Ecto neural progenitor cell (in vitro differentiated cells): ENCODE results near the gene GAK.

Source experiments
- DNase-seq: peaks from one replicate; pipeline ENCODE4 v3.0.0-alpha.2; 2018; ENCODE audit warnings: low spot score

GAK gene

DNA sequence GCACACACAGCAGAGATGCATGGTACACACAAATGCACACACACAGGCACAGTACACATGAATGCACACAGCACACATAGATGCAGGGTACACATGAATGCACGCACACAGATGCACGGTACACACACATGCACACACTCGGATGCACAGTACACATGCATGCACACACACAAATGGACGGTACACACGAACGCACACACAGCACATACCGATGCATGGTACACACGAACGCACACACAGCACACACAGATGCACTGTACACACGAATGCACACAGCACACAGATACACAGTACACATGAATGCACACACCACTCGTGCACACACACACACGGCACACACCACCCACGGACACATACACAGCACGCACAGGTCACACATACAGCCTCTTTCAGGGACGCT, 62.3 kb downstream of the GAK start:
- DNase-seq: no peak

DNA sequence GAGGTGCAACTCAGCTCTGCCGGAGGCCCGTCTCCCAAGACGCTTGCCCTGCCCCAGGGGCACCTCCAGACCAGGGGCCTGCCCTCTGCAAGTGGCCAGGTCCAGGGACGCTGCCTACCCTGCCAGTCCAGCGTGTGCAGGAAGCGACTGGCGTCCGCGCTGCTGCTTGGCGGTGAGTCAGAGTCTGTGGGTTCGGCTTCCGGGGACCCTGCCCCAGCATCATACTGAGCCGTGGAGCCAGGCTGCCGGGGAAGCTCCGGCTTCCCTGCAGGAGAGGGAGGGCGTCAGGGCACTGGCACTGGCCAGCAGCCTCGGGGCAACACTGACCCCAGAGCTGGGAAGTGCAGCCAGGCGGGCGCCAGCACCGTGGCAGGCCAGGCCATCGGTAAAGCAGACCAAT, 63.7 kb downstream of the GAK start:
- DNase-seq: no peak

GRCh38 chr4:867526-868250, 64.4 kb downstream of the GAK start:
- no peak for DNase-seq

DNA sequence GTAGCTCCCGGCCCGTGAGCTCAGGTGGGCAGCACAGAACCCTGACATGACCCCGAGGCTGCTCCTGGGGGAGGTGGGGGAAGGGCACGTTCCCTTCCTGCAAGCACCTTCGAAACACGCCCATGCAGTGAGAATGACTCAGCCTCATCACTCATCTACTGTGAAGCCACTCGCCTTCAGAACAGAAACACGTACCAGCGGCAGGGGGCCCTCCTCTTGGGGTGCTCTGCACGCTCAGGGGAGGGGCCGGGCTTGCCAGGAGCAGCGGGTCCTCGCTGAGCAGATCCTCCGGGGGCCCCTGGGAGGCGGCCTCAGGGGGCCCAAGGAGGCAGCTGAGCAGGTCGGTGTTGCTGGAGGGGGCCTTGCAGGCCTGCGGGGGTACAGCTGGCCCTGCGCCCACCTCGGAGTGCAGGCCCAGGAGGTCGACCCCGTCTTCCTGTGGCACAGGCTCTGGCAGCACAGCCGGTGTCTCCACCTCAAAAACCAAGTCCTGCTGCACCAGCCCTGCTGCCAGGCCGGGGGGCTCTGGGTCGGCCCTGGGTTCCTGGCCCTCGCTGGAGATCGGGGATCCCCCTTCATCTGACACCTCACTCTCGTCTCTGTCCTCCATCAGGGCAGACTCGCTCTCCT, 65.2 kb downstream of the GAK start:
- DNase-seq: no peak

- no peak for DNase-seq
Measured at GRCh38 chr4:866068-866760, 65.9 kb downstream of the GAK start.

DNA sequence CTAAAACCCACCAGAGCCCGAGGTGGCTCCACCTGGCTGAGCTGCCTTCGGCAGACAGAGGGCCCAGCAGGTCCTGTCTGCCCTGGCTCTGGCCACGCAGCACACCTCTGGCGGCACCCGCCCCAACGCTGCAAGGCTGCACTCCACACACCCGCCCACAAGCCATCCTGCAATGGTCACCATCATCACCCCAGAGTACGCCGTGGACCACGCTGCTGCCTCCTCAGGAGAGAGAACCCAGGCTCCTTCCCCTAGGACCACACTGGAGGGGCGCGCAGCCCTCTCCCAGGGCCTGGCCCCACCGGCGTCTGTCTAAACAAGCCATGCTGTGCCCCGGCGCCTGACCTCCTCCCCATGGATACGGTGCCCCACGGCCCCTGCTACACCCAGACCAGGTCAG, 66.5 kb downstream of the GAK start:
- DNase-seq: no peak

DNA sequence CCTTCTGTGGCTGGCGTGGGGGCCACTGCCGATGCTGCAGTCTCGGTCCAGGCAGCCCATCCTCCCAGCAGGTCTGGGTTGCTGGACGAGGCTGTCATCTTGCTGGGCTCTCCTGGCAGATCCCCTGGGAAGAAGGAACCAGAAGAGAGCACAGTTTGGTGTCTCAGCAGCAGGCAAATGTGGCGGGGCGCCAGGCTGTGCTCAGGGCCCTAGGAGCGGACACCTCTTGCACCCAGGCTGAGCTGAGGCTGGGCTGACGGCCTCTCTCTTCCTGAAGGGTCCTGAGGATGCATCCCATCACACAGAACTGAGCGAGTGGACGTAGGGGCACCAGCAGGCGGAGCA, 67.0 kb downstream of the GAK start:
- no peak for DNase-seq

DNA sequence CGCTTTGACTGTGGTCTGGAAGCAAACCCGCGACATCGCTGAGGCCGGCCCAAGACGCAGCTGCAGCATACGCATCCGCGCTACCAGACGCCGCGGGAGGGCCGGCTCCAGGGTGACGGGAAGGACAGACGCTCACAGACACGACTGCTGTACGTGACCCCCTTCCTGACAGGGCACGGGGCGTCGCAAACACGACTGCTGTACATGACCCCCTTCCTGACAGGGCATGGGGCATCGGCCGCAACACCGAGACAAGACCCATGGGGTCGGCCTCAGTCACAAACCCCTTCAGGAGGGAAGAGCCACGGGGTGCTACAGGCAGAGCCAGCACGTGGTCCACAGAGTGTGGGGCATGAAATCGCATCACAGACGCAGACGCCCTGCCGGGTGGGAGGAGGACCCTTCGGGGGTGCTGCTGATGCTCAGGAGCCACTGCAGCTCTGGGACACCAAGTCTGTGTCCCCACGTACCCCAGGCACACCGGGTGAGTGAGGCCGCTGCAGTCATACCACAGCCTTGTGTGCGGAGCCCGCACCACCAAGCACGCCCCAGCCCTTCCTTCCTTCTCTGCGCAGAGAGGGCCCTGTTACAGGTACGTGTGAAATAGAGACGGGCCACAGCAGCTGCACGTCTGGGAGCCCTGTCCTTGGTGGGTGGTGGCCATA, 67.5 kb downstream of the GAK start:
- no peak for DNase-seq

DNA sequence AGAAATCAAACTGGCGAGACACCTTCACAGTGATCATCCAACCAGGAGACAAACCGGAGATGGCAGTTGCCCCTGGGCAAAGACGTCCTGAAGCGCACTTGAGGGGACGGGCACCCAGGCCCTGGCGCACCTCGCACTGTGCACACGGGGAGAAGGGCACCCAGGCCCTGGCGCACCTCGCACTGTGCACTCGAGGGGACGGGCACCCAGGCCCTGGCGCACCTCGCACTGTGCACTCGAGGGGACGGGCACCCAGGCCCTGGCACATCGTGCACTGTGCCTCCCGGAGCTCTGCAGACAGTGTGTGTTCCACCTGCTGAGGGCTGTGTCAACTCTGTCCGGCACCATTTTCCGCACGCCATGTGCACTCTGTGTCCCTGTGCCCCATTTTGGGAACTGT, 71.6 kb downstream of the GAK start:
- no peak for DNase-seq

DNA sequence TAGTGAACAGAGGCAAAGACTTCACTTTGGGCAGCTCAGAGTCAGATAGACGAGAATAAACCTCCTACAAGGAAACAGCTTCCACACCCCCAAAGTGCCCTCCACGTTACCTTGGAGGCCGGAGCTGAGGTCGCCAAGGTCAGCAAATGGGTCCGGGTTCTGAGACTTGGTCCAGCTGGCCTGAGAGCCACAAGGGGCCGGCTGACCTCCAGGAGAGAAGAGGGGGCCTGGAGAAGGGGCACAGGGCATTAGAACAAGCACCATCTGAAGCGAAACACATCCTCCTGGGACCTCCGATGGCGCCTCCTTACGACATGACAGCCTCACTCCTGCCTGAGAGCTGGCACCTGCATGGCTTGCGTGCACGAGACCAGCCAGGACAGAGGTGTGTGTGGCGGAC, 72.6 kb downstream of the GAK start:
- no peak for DNase-seq

DNA sequence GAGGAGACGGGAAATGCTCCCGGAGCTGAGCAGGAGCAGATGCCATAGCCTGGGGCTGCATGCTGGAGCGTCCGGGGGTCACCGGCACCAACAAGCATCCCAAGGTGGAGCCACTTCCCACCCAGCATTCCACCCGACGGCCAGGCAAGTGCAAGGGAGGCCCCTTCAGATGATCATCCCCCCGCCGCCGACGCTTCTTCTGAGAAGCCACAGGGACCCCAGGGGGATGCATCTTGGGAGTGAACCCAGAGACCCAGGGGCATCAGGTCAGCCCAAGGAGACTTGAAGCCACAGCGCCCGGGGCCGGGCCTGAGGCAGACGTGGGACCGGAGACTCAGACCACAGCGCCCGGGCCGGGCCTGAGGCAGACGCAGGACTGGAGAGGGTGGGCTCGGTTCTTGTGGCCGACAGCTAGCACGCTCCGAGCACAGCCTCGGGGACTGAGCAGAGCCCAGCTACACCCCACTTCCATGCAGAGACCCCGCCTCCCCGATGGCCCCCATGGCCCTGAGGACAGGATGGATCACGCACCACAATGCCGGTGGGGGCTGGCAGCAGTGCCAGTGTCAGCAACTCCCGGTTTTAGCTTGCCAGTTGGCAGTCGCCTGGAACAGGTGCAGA, 73.2 kb downstream of the GAK start:
- DNase-seq: no peak

- DNase-seq: no peak
Measured at GRCh38 chr4:858041-858481, 74.1 kb downstream of the GAK start.

DNA sequence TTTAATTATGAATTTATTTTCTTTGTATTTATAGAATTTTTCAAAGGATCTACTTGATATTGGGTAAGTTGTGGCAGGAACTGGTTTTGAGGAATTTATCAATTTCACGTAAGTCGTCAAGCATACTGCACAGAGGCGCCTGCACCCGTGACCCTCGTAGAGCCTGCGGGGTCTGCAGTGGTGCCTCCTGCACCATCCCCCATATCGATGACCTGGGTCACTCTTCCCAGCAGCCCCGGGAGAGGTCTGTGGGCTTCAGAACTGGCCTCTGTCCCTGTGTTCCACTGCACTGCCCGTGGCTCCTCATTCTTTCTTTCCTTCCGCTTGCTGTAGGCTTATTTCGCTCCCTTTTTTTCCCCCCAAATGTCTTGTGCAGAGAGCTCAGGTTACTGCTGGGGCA, 74.7 kb downstream of the GAK start:
- DNase-seq: no peak

DNA sequence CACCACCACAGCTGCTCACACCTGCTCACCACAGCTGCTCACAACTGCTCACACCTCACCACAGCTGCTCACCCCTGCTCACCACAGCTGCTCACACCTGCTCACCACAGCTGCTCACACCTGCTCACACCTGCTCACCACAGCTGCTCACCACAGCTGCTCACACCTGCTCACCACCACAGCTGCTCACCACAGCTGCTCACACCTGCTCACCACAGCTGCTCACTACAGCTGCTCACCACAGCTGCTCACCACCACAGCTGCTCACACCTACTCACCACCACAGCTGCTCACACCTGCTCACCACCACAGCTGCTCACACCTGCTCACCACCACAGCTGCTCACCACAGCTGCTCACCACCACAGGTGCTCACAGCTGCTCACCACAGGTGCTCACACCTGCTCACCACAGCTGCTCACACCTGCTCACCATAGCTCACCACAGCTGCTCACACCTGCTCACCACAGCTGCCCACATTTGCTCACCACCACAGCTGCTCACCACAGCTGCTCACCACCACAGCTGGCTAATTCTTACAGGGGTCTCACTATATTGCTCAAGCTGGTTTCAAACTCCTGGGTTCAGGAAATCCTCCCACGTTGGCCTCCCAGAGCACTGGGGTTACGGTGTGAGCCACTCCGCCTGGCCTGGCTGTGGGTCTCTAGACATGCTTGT, 75.8 kb downstream of the GAK start:
- DNase-seq: no peak

GRCh38 chr4:855880-856224, 76.3 kb downstream of the GAK start:
- no peak for DNase-seq

DNA sequence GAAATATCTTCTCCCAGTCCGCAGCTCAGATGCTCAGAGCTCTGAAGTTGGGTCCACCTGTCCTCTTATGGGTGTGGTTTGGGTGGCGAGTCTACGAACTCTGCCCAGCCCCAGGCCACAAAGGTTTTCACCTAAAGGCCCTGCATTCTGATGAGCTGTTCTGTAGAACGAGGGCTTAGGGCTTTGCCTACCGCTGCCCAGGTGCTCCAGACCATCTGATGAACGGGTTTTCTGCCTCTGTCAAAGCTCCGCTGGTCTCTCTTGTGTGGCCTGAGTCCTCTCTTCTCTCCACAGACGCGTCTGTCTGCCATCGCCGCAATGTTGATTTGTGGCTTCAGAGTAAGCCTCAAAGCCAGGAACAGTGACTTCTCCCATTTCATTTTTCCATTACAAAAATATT, 77.8 kb downstream of the GAK start:
- no peak for DNase-seq

- DNase-seq: no peak
Measured at GRCh38 chr4:853416-853781, 78.7 kb downstream of the GAK start.

- DNase-seq: no peak
Measured at GRCh38 chr4:851701-852430, 80.2 kb downstream of the GAK start.

DNA sequence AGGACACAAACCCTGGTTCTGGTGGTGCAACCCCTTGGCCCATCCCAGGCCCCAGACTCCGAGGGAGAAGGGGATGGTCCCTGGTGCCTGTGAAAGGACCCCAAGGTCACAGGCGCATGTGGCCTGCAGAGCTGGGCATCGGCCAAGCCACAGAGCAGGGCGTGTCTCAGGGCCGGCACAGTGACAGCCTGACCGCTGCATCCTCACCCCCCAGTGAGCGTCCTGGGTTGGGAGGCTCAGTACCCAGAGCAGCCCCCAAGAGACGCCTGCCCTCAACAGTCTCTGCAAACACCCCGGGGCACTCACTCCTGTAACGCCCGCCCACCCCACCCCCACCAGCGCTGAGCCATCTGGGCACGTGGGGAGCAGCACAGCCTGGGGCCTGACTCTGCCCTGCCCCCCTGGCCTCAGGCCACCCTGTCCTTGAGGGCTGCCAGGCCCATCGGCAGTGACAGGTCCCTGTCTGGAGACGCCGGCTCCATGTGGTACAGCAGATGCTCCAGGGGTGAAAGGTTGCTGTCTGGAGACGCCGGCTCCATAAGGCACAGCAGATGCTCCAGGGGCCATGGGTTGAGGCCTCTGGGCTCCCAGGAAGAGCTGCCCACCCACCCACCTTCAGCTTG, 81.7 kb downstream of the GAK start:
- no peak for DNase-seq

DNA sequence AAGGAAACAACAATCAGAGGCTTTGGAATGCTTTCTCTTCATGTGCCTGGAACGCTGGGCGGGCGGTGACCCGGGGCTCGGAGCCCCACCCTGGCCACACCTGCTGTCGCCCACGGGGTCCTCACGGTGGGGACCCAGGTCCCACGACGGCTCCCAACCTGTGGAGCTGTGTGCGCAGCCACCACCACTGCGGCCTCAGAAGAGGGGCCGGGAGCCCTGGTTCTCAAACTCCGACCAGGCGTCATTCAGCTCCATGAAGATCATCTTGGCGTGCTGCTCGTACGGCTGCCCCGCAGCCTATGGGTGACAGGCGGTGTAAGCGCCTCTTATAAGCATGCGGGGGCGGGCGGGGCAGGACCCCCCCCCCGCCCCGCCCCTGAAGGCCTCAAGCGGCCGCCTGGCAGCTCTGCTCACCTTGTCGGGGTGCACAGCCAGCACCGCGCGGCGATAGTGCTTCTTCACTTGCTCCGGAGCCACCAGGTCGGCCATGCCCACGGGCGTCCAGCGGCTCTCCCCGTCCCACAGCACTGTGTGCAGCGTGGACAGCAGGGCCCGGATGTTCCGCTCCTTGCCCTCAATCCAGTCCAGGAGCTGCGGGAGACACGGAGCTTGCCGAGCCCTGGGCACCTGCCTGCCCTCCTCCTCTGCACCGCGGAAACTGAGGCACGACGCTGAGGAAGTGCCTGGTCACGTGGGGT, 82.5 kb downstream of the GAK start:
- no peak for DNase-seq
